Thymus (tissue), 11 donors: ENCODE measurements around the gene ALG2. TPM values are rescaled to one million over a fixed set of nuclear protein-coding genes. Genes with fewer than 3 reads are reported as not detected.
"Not testable (repeated sequence)": the region's sequence is repeated elsewhere in the genome, so short reads cannot be mapped to it uniquely, and the experiment has no call there.

Source experiments
- DNase-seq, 9 donors: peaks; one replicate each; pipeline ENCODE4 v3.0.0-alpha.2; 2013; ENCODE audit warnings: low spot score in 9 of 9, low read depth in 6 of 9, missing footprints in 1 of 9
- H3K27ac ChIP-seq, 2 donors: one replicate each; pipeline ENCODE4 v1.5.1; 2013; ENCODE audit warnings: control low read depth in 1 of 2, low read depth in 1 of 2, low read length in 1 of 2, mild to moderate bottlenecking in 1 of 2, moderate library complexity in 1 of 2
- H3K27me3 ChIP-seq, 2 donors: one replicate each; pipeline ENCODE4 v1.5.1; 2013; ENCODE audit warnings: low read length in 1 of 2; ENCODE audit not compliant: control insufficient read depth in 2 of 2, insufficient read depth in 1 of 2
- H3K36me3 ChIP-seq, 2 donors: one replicate each; pipeline ENCODE4 v1.5.1; 2013; ENCODE audit warnings: low read length in 1 of 2, mild to moderate bottlenecking in 1 of 2, moderate library complexity in 1 of 2; ENCODE audit not compliant: control insufficient read depth in 2 of 2, insufficient read depth in 2 of 2
- H3K4me1 ChIP-seq, 2 donors: one replicate each; pipeline ENCODE4 v1.5.1; 2013; ENCODE audit warnings: low read length in 2 of 2; ENCODE audit not compliant: control insufficient read depth in 2 of 2, insufficient read depth in 2 of 2
- H3K4me3 ChIP-seq, 2 donors: one replicate each; pipeline ENCODE4 v1.5.1; 2013; ENCODE audit warnings: low read length in 2 of 2, control low read depth in 1 of 2, mild to moderate bottlenecking in 1 of 2
- H3K9me3 ChIP-seq, 2 donors: one replicate each; pipeline ENCODE4 v1.5.1; 2013; ENCODE audit warnings: low read length in 1 of 2, mild to moderate bottlenecking in 1 of 2; ENCODE audit not compliant: control insufficient read depth in 2 of 2, insufficient read depth in 1 of 2
- WGBS: extraction: QIAGEN DNeasy Blood & Tissue Kit; methylation state at CpG from one replicate; pipeline ENCODE4 v1.1.7; 2013; 5-methylcytosine and 5-hydroxymethylcytosine counted together
- polyA plus RNA-seq: library from polyadenylated mRNA; stranded (reverse); fragments of 200-250 nt; gene quantifications from one replicate; pipeline ENCODE4 v1.2.3, GENCODE V29; 2013
- total RNA-seq: library from RNA; stranded (reverse); fragments of 120-200 nt; gene quantifications from one replicate; pipeline ENCODE4 v1.2.4, GENCODE V29; 2013
- donor health status: healthy.

Gene ALG2
- total and polyA plus RNA-seq, 2 donors, result 23.2 to 31.1 TPM

DNA sequence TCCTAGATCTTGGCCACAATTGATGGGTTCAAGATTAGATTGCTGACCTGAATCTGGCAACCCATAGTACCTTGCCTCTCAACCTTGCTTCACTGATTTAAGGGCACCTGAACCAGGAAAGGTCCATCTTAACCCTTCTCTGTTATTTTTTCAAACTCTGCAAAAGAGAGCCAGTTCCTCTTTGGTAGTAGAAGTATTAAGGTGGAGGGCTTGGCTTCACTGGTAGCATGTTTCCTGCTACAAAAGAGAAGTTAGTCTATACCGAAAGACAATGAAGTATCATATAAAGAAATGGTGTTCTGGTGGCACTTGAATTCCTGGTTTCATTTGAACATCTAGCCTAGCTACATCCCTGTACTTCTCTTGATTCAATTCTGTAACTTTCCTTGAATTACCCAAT, 8.5 kb downstream of the ALG2 start:
- 56% methylated on average over 1 of the region's 1 CpG for WGBS
- no peak for DNase-seq
- no peak overlapping the region for H3K4me3 ChIP-seq
- no peaks in the 10 kb centered on the region for H3K4me1 ChIP-seq
- no peaks in the 10 kb centered on the region for H3K27me3 ChIP-seq
- no peak overlapping the region for H3K27ac ChIP-seq
- H3K9me3 ChIP-seq, result peaks cover 0 to 9% of the 10 kb centered on the region in 2 donors
- peaks cover 9 to 18% of the 10 kb centered on the region in 2 donors for H3K36me3 ChIP-seq

DNA sequence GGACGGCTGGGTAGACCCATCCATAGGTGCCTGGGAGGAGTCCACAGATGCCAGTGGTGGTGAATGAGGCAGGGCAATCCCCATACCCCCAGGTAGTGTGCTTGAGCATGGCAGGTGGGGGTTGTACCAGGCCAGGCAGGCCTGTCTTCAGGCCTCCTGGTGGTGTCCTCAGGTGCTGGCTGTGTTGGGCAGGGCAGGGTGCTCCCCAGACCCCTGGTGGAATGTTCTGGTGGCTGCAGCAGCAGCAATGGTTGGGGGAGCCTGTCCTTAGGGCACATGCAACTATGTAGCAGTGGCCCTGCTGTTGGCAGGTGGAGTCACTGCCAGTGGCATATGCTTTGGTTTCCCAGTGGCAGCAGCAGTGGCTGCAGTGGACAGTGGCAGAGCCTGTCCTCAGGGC, 10.0 kb downstream of the ALG2 start:
- Histone ChIP-seq H3K4me3 (no peak overlapping the region), H3K27ac (no peak overlapping the region), H3K4me1 (no peaks in the 10 kb centered on the region), H3K27me3 (no peaks in the 10 kb centered on the region), H3K9me3 (peaks cover 0 to 9% of the 10 kb centered on the region in 2 donors), H3K36me3 (peaks cover 4 to 7% of the 10 kb centered on the region in 2 donors)
- DNase-seq, result no peak
- WGBS, result 95% methylated on average over 1 of the region's 1 CpG

DNA sequence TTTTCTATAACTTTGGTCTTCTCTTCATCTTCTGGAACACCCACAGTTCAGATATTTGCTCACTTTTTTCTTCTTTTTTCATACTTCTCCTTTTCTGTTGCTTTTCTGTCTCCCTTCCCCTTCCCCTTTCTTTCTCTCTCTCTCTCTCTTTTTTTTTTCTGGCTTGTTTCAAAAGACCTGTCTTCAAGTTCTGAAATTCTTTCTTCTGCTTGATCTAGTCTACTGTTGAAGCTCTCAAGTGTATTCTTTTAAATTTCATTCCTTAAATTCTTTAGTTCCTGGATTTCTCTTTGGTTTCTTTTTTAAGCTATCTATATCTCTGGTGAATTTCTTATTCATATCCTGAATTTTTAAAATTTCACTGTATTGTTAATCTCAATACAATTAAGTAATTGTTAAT, 11.2 kb downstream of the ALG2 start:
- no peaks in the 10 kb centered on the region for H3K27me3 ChIP-seq
- no peak for DNase-seq
- peaks cover 0 to 9% of the 10 kb centered on the region in 2 donors for H3K9me3 ChIP-seq
- peaks cover 4 to 7% of the 10 kb centered on the region in 2 donors for H3K36me3 ChIP-seq
- H3K4me1 ChIP-seq, result no peaks in the 10 kb centered on the region
- H3K4me3 ChIP-seq, result no peak overlapping the region
- H3K27ac ChIP-seq, result no peak overlapping the region

DNA sequence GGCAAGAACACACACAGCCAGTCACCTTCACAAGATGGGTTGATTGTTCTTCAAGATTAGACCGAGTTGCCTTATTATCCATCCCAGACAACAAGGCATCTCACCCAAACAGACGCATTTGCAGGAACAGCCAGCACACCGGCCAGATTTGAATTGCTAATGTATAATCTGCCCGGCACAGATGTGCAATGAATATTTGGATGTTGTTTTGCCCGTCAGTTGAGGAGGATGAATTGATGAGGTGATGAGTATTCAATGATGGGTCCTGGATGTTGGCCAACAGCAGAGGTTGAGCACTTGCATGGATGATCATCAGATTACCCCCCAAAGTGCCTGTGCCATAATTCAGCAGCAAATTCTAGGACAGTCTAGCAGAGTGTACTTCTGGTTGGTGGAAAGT, 20.1 kb downstream of the ALG2 start:
- DNase-seq, result no peak
- no peaks in the 10 kb centered on the region for H3K27me3 ChIP-seq
- no peaks in the 10 kb centered on the region for H3K9me3 ChIP-seq
- H3K36me3 ChIP-seq, result no peaks in the 10 kb centered on the region
- no peak overlapping the region for H3K4me3 ChIP-seq
- H3K27ac ChIP-seq, result no peak overlapping the region
- 94% methylated on average over 5 of the region's 5 CpGs for WGBS
- H3K4me1 ChIP-seq, result no peaks in the 10 kb centered on the region

DNA sequence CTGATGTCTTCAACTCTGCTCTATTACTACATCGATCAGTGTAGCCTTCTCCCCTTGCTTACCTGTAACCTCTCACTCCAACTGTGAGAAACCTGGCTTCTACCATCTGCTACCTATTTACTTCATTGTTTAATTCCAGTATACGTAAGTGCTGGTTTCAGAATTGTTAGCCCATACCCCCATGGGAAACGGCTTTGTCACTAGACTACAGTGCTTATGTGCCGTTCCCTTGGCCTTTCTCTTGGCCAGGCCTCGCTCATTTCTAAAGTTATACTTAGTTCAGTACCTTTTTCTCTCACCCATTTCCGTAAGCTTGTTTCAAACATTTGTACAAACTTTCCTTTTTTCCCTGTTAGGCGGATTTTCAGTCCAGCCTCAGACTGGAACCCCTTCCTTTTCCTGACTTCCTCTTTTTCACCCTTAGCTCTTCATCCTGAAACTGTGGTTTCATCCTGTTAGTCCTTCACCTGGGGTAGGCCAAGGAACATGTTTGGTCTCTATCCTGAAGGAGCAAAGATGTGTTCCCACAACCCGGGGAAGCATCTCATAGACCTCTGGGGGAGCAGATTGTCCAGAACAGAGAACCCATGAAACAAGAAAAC, 21.7 kb downstream of the ALG2 start:
- Histone ChIP-seq H3K36me3 (no peaks in the 10 kb centered on the region), H3K27ac (no peak overlapping the region), H3K4me3 (no peak overlapping the region), H3K27me3 (no peaks in the 10 kb centered on the region), H3K4me1 (no peaks in the 10 kb centered on the region), H3K9me3 (no peaks in the 10 kb centered on the region)
- WGBS, result 97% methylated on average over 8 of the region's 8 CpGs
- DNase-seq, result no peak

DNA sequence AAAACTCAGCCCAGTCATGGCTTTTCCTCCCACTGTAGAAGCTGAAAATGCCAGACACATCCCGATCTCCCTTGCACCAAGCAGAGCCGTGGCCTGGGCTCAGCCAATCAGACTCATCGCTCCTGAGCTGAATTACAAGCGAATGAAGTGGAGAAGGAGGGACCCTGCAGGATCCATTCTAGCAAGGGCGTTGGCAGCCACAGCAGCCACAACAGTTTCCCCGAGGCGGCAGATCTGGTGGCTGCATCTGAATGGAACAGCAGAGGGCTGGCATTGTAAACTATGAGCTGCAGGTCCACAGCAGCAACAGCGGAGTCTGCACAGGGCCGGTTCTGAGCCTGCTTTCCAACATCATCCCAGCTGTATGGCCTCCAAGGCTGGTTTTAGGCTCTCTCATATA, 23.8 kb downstream of the ALG2 start:
- no peak overlapping the region for H3K4me3 ChIP-seq
- 93% methylated on average over 9 of the region's 9 CpGs for WGBS
- no peaks in the 10 kb centered on the region for H3K36me3 ChIP-seq
- no peaks in the 10 kb centered on the region for H3K27me3 ChIP-seq
- no peak for DNase-seq
- H3K27ac ChIP-seq, result no peak overlapping the region
- no peaks in the 10 kb centered on the region for H3K4me1 ChIP-seq
- no peaks in the 10 kb centered on the region for H3K9me3 ChIP-seq

DNA sequence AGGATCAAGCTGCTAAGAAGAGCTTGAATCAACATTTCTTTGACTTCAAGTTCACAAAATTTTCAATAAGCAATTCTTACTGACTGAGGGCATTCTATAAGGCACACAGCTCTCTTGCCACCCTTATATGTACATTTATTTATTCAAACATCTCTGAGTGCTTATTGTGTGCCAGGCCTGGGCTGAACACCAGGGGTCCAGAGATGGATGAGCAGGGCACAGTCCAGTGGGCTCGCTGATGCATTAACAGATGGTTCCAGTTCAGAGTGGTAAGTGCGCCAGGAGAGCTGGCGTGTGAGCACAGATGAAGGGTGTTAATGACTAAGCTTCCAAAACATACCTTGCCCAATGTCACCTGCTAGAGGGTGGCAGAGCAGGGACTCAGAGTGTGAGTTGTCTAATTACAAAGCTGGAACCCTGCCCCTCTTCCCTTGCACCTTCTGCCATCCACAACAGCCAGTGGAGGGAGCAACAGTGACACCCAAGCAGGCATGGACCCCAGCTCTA, 24.6 kb downstream of the ALG2 start:
- no peak for DNase-seq
- Histone ChIP-seq H3K9me3 (no peaks in the 10 kb centered on the region), H3K27ac (no peak overlapping the region), H3K4me3 (no peak overlapping the region), H3K36me3 (no peaks in the 10 kb centered on the region), H3K27me3 (no peaks in the 10 kb centered on the region), H3K4me1 (no peaks in the 10 kb centered on the region)
- 98% methylated on average over 3 of the region's 3 CpGs for whole genome bisulfite sequencing

DNA sequence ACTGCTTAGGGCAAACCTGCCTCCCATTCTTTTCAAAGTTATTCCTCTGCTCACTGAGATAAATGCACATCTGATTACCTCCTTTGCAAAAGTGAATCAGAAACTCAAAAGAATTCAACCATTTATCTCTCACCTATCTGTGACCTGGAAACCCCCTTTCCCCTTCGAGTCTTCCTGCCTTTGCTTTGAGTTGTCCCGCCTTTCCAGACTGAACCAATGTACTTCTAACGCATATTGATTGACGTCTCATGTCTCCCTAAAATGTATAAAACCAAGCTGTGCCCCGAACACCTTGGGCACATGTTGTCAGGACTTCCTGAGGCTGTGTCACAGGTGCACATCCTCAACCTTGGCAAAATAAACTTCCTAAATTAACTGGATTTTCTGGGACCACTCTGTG, 25.3 kb downstream of the ALG2 start:
- not testable (repeated sequence) for H3K27me3 ChIP-seq, H3K36me3 ChIP-seq, H3K27ac ChIP-seq, H3K9me3 ChIP-seq, H3K4me3 ChIP-seq, H3K4me1 ChIP-seq, DNase-seq
- WGBS, result 92% methylated on average over 5 of the region's 5 CpGs

DNA sequence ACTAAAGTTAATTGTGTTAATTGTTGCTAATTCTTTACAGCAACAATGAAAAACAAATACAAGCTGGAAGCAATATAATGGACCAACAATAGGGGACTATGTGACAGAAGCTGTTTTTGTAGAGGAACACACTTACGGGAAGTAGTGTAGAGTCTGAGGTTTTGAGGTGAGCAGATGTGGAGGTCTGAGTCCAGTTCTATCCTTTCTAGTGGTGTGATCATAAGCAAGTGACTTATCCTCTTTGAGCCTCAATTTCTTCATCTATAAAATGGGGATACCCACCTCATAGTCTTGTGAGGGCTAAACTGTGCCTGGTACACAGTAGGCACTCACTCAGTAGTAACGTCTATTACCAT, 28.3 kb downstream of the ALG2 start:
- WGBS, result 60% methylated on average over 2 of the region's 2 CpGs
- H3K27me3 ChIP-seq, result no peaks in the 10 kb centered on the region
- no peaks in the 10 kb centered on the region for H3K36me3 ChIP-seq
- DNase-seq, result peak in 1 of 9 donors; percentile 20
- no peak overlapping the region for H3K27ac ChIP-seq
- H3K4me1 ChIP-seq, result no peaks in the 10 kb centered on the region
- H3K9me3 ChIP-seq, result no peaks in the 10 kb centered on the region
- H3K4me3 ChIP-seq, result no peak overlapping the region
